Osteocyte (in vitro differentiated cells): ENCODE data around the gene TGM2. TPM values are rescaled to one million over a fixed set of nuclear protein-coding genes. Genes with fewer than 3 reads are reported as not detected.
A peak's percentile ranks its signal among the peaks of the same experiment; 100 is the strongest.

Experiments used
- DNase-seq: peaks from one replicate; pipeline ENCODE4 v3.0.0; 2021; ENCODE audit warnings: mixed read lengths; ENCODE audit not compliant: unreplicated experiment; ENCODE audit errors: extremely low spot score
- H3K27ac Mint-ChIP-seq: one replicate; pipeline ENCODE4 v1.8.0; 2021; ENCODE audit warnings: mild to moderate bottlenecking, mixed read lengths; ENCODE audit not compliant: unreplicated experiment
- H3K27me3 Mint-ChIP-seq: one replicate; pipeline ENCODE4 v1.8.0; 2021; ENCODE audit warnings: mixed read lengths; ENCODE audit not compliant: unreplicated experiment
- H3K36me3 Mint-ChIP-seq: one replicate; pipeline ENCODE4 v1.8.0; 2021; ENCODE audit warnings: mixed read lengths; ENCODE audit not compliant: unreplicated experiment
- H3K4me1 Mint-ChIP-seq: one replicate; pipeline ENCODE4 v1.8.0; 2021; ENCODE audit warnings: mixed read lengths; ENCODE audit not compliant: unreplicated experiment
- H3K4me3 Mint-ChIP-seq: one replicate; pipeline ENCODE4 v1.8.0; 2021; ENCODE audit warnings: mild to moderate bottlenecking, moderate library complexity, mixed read lengths; ENCODE audit not compliant: unreplicated experiment
- H3K9me3 Mint-ChIP-seq: one replicate; pipeline ENCODE4 v1.8.0; 2021; ENCODE audit warnings: mixed read lengths; ENCODE audit not compliant: unreplicated experiment
- CTCF ChIP-seq: fragments of 200-600 bp; sonication (generic); IDR thresholded peaks from 2 replicates; pipeline ENCODE4 v1.5.0; 2021; ENCODE audit warnings: antibody characterized with exemption, mild to moderate bottlenecking, moderate library complexity
- total RNA-seq: library from RNA; stranded (reverse); gene quantifications from 2 replicates; pipeline ENCODE4 v1.2.1, GENCODE V29; 2021

Gene TGM2
- total RNA-seq, 1 donor from 2014 or later: 29.2 TPM

GRCh38 chr20:38211200-38212097, 46.4 kb upstream of the TGM2 start:
- no peak for TF ChIP-seq CTCF

GRCh38 chr20:38210741-38211140, 45.7 kb upstream of the TGM2 start:
- H3K9me3 Mint-ChIP-seq: peaks cover 7% of the 10 kb centered on the region
- peaks cover 3% of the 10 kb centered on the region for H3K36me3 Mint-ChIP-seq
- peaks cover 20% of the 10 kb centered on the region for H3K4me1 Mint-ChIP-seq
- no peak for TF ChIP-seq CTCF
- DNase-seq: no peak
- peak overlapping the region; percentile 78 for H3K27ac Mint-ChIP-seq
- no peak overlapping the region for H3K4me3 Mint-ChIP-seq
- no peaks in the 10 kb centered on the region for H3K27me3 Mint-ChIP-seq

More at GRCh38 chr20:38211200-38212097, 46.4 kb upstream of the TGM2 start:
- H3K4me1 Mint-ChIP-seq: peaks cover 20% of the 10 kb centered on the region
- peaks cover 3% of the 10 kb centered on the region for H3K36me3 Mint-ChIP-seq
- peaks cover 5% of the 10 kb centered on the region for H3K9me3 Mint-ChIP-seq
- H3K4me3 Mint-ChIP-seq: no peak overlapping the region
- no peak for DNase-seq
- H3K27me3 Mint-ChIP-seq: no peaks in the 10 kb centered on the region
- peak overlapping the region; percentile 60 for H3K27ac Mint-ChIP-seq

- DNase-seq: no peak
- Mint-ChIP-seq H3K36me3 (peaks cover 3% of the 10 kb centered on the region), H3K9me3 (peaks cover 7% of the 10 kb centered on the region), H3K4me1 (peaks cover 20% of the 10 kb centered on the region), H3K27me3 (no peaks in the 10 kb centered on the region), H3K4me3 (no peak overlapping the region), H3K27ac (peak overlapping the region; percentile 78)
- TF ChIP-seq CTCF: no peak
These were observed 44.8 kb upstream of the TGM2 start for GRCh38 chr20:38209736-38210405.

GRCh38 chr20:38209054-38209675, 44.1 kb upstream of the TGM2 start:
- no peaks in the 10 kb centered on the region for H3K27me3 Mint-ChIP-seq
- peaks cover 7% of the 10 kb centered on the region for H3K9me3 Mint-ChIP-seq
- no peak for DNase-seq
- no peak overlapping the region for H3K4me3 Mint-ChIP-seq
- peak overlapping the region; percentile 56 for H3K27ac Mint-ChIP-seq
- no peak for TF ChIP-seq CTCF
- H3K4me1 Mint-ChIP-seq: peaks cover 20% of the 10 kb centered on the region
- H3K36me3 Mint-ChIP-seq: peaks cover 3% of the 10 kb centered on the region
